ENCODE measurements around the gene ERBB4.

DNA sequence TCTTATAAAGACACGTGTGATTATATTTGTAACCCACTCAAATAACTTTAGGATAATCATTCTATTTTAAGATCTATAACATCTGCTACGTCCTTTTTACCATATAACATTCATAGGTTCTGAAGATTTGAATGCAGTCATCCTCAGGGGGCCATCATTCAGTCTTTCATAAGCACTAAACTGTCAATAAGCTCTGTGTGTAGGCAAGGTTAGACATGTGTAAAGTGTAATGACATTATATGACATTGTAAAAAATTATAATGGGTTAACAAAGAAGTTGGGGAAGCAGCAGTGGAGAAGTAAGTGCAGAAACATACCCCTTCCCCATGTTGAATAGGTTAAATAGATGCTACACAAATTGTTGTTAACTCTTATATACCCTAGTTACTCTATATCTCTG, 845.9 kb downstream of the ERBB4 start:
- no peak for TF ChIP-seq POLR2A (IDR thresholded peaks at IDR 0.05)
- TF ChIP-seq, protein P1, sequence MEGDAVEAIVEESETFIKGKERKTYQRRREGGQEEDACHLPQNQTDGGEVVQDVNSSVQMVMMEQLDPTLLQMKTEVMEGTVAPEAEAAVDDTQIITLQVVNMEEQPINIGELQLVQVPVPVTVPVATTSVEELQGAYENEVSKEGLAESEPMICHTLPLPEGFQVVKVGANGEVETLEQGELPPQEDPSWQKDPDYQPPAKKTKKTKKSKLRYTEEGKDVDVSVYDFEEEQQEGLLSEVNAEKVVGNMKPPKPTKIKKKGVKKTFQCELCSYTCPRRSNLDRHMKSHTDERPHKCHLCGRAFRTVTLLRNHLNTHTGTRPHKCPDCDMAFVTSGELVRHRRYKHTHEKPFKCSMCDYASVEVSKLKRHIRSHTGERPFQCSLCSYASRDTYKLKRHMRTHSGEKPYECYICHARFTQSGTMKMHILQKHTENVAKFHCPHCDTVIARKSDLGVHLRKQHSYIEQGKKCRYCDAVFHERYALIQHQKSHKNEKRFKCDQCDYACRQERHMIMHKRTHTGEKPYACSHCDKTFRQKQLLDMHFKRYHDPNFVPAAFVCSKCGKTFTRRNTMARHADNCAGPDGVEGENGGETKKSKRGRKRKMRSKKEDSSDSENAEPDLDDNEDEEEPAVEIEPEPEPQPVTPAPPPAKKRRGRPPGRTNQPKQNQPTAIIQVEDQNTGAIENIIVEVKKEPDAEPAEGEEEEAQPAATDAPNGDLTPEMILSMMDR (IDR thresholded peaks at IDR 0.05), result no peak

Measured in prostate gland (tissue), 2 donors.